Stromal cell of bone marrow (primary cell): ENCODE data around the gene CACNB4.
"Not testable (repeated sequence)": the region's sequence is repeated elsewhere in the genome, so short reads cannot be mapped to it uniquely, and the experiment has no call there.

Experiments used
- DNase-seq: peaks from one replicate; pipeline ENCODE4 v3.0.0-alpha.2; 2012; ENCODE audit warnings: low read depth

The CACNB4 gene

DNA sequence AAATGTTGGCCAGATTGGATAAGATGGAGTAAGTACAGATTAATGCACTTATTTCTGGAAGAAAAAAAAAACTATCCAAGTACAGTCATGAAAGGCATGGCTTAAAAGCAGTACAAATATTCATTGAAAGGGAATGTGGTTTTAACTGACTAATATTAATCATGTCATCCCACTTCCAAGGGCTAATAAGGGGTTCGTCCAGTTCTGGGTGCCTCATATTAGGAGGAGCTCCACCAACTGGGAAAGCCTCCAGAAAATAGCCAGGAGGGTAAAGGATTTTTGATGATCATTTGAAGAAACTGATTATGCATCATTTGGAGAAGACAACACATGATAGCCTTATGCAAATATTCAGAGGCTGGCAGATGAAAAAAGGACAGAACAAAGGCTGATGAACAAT lies 155.4 kb downstream of the CACNB4 start:
- no peak for DNase-seq

DNA sequence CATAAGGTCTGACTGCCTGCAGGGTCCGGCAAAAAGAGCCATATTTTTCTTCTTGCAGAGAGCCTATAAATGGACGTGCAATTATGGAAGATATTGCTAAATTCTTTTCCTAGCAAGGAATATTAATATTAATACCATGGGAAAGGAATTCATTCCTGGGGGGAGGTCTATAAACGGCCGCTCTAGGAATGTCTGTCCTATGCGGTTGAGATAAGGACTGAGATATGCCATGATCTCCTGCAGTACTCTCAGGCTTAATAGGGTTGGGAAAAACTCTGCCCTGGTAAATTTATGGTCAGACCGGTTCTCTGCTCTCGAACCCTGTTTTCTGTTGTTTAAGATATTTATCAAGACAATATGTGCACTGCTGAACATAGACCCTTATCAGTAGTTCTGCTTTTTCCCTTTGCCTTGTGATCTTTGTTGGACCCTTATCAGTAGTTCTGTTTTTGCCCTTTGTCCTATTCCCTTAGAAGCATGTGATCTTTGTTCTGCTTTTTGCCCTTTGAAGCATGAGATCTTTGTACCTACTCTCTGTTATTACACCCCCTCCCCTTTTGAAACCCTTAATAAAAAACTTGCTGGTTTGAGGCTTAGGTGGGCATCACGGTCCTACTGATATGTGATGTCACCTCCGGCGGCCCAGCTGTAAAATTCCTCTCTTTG lies 156.2 kb downstream of the CACNB4 start:
- not testable (repeated sequence) for DNase-seq

DNA sequence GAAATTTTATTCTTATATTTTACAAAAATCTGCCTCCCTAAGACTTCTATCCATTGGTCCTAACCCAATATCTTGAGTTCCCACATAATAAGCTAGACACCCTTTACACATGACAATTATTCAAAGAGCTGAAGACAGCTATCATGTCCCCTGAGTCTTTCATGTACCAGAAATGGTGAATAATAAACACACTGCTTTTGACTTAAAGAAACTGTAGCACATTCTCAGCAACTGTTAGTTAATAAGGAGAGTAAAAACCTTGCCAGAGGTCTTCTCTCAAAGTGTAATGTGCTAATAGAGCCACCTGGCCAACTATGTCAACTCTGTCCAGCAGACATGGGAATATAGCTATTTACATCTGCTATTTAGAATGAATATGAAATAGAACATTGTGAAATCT lies 160.9 kb downstream of the CACNB4 start:
- DNase-seq = no peak

DNA sequence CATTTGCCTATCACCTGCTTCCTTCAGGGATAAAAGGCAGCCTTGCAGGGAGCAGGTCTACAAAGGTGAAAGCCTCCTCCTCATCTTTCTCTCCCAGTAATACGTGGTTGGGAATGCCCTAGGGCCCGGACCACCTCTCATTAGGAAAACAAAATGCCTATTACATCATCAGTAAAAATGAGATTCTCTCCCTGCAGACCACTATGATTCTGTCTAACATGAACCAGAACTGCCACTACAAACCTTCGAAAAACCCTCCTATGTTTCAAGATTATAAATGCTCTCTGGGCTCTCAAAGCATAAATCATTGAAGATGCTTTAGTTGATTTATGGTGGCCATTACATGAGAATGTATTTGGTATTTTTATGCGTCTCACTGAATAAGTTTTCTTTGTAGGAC lies 162.2 kb downstream of the CACNB4 start:
- no peak for DNase-seq

DNA sequence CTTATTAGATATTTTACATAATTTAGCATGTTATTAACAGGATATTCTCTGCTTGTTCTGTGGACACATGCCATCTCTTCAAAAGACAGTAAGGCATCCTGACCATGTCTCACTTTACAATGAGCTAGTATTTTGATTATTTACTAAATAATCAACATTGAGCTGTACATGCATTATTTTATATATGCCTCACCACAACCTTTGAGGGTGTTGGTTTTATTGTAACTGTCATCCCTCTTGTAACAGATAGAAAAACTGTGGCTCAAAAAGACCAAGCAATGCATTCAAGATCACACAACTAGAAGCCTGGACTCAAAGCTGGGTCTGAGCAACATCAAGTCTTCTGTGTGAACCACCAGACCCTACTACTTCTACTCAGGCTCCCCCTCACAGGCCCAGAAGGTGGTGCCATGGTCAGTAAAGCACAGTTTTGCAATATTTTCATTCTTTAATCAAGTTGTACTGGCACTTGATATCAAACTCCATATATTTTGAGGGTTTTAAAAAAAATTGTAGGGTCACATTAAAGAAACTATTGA lies 165.5 kb downstream of the CACNB4 start:
- no peak for DNase-seq

DNA sequence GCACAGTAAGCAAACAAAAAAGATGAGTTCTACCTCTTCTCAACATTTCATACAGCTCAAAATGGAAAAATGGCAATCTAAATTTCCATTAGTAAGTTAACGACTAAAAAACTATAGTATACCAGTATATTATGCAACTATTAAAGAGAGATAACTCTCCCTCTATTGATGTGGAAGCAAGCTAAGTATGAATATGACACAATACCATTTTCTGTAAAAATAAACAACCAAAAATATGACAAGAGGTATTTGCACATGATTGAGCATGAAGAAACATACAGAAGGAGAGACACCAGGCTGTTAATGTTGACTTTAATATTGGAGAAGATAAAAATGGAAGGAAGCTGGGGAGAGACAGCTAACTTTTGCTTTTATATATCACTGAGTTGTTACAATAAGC lies 167.1 kb downstream of the CACNB4 start:
- no peak for DNase-seq

DNA sequence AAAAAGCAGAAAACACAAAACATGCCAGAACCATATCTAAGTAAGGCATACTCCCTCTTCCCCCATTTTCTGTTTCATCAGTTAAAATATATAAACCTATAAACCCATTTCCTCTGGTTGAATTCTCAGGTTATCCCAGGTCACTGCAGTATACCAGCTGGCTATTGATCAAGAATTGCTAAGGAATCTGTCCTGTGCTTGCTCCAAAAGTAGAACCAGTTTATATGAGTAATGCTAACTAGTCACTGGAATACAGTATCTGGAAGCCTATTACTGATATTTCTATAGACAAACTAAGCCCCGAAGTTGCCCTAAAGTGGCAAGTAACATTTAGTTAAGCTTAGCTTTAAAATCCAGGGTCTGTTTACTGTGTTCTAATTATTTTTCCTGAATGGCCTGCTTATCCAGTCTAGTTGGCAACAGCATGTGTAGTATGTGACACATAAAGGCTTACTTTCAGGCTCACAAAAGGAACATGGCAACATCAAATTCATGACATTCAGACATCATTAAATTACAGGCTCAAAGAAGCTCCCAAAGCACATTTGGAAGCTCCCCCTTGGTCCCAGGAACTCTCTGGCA lies 167.7 kb downstream of the CACNB4 start:
- DNase-seq = no peak

DNA sequence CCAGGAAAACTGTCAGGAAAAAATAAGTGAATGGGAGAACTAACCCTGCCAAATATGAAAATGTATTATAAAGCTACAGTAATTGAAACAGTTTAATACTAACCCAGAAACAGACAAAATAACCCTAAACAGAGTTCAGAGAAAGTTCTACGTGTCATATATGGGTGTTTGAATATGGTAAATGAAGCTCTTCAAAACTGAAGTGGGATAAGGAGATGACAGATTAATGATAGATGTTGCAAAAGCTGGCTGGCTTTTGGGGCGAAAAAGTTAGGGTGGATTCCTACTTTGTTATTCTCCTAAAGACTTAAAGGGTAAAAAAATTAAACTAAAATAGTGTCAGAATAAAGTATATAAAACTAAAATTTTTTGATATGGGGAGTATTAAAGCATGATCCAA lies 168.8 kb downstream of the CACNB4 start:
- no peak for DNase-seq

DNA sequence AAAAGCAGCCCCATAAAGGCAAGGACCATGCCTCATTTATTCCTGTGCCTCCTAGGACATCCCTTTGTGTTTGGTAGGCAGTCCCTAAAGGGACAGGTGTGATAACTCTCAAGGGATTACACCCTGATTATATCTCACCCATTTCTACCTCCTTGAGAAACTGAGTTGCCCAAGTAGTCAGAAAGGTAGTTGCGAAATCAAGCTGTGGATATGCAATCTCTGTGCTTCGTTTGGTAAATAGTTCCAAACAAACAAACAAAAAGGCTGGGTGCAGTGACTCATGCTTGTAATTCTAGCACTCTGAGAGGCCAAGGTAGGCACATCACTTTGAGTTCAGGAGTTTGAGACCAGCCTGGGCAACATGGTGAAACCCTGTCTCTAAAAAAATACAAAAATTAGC lies 170.5 kb downstream of the CACNB4 start:
- no peak for DNase-seq

DNA sequence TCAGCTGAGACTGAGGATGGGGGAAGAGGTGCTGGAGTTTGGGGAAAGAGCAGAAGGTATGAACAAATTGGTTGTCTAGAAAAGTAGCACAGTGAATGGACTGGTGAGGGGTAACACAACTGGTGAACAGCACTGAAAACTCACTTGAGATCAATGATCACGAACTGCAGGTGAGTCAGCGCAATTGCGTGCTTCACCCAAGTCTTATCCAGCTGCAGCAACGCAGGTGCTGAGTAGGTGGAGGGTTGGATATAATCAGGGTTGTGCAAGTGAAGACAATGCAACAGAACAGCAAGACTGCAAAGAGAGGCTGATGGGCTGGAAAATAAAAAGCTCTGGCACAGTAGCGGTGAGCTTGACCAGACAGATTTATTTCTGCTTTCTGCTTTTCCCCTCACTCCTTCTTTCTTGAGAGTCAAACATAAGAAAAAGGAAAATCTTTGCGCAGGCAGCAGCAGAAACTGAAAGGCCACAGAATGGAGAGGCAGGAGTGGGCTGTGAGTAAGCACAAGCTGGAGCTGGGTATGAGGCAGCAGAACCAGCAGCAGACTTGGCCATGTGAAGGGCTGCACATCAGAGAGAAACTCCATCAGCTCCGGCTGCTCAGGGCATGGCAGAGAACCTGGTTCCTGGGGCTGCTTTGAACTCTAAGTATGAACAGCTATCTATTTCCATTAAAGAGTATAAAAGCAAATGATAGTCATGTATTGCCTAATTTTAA lies 171.2 kb downstream of the CACNB4 start:
- no peak for DNase-seq

DNA sequence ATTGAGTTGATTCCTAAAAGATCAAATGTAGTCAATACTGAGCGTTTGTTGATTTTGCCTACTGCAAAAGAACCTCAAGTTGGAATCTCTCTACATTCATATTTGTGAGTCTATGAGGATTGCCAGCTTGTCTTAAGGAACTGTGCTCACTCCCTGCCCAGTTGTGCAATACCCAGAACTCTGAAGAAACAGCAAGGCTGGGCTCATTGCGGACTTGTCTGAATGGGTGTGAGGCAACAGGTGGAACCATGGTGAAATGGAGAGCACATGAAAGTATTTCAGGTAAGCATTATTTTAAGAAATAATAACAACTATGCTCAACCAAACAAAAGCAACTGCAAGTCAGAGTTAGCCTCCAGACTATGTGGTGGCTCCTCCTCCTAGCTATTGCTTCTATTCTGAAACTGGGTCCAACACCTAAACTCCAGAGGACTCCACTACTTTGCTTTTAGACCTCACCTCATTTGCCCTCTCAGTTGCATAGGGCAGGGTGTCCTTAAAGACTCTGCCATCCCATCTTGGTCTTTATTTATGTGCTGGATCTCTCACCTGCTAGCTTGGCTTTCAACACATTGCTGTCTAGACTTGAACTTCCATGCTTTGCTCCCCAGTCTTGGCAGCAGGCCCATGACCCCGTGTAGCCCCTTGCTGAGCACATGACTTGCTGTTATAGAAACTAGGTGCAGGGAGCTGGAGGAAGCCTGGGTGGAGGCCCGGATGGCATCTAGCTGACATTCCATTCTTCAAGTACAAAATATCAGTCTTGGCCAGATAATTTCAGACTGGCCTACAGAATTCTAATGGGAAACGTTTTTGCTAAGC lies 175.8 kb downstream of the CACNB4 start:
- no peak for DNase-seq

DNA sequence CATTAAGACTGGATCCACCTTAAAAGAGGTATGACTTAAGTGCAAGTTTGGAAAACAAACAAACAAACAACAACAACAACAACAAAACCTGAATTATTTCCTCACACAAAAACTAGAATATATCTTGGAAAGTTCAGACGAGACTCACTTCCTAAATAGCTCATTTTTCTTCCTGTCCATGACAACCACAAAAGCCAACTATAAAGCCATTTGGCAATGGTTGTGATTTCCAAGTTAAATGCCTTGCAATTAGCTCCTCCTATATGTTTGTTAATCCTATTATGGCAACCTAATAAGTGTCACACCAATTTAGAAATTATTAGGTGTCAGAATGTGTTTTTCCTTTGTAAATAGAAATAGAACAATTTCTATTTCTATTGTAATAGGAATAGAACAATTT lies 179.1 kb downstream of the CACNB4 start:
- DNase-seq = no peak

DNA sequence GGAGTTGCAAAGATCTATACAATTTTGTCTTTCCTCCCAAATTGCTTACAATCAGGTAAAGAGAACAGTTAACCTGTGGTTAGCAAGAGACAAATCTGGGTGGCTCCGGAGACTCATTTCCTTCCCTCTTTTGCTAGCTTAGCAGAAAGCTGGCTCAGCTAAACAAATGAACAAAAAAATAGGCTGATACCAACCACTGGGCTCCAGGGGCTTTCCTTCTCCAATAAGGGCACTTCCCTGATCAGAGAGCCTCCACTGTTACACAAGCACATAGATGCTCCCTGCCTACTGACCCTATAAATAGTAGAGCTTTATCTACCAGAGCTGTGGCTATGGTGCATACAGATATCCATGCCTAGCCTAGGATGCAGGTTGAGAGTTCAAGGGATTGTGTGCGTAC lies 180.5 kb downstream of the CACNB4 start:
- DNase-seq = no peak

DNA sequence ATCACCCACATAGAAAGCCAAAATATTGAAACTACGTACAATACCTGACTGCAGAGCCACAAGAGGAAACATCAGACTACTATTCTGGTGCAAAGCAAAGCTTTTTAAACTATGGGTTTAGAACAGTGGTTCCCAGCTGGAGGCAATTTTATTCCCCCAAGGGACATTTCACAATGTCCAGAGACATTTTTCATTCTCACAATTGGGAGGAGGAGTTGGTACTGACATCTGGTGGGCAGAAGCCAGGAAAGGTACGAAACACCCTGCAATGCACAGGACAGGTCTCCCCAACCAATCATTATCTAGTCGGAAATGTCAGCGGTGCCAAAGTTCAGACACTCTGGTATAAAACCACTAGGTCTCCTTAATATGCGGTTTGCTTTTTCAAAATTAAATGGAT lies 182.2 kb downstream of the CACNB4 start:
- no peak for DNase-seq

DNA sequence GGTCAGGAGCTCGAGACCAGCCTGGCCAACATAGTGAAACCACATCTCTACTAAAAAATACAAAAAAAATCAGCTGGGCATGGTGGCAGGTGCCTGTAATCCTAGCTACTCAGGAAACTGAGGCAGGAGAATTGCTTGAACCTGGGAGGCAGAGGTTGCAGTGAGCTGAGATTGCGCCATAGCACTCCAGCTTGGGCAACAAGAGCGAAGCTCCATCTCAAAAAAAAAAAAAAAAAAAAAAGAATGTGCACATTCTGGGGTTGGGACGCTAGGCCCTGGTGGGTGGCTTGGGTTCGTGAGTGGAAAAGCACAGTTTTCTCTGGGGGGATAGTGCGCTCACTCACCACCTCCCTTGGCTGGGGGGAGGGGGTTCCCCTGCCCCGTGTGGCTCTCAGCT lies 183.2 kb downstream of the CACNB4 start:
- DNase-seq = not testable (repeated sequence)

DNA sequence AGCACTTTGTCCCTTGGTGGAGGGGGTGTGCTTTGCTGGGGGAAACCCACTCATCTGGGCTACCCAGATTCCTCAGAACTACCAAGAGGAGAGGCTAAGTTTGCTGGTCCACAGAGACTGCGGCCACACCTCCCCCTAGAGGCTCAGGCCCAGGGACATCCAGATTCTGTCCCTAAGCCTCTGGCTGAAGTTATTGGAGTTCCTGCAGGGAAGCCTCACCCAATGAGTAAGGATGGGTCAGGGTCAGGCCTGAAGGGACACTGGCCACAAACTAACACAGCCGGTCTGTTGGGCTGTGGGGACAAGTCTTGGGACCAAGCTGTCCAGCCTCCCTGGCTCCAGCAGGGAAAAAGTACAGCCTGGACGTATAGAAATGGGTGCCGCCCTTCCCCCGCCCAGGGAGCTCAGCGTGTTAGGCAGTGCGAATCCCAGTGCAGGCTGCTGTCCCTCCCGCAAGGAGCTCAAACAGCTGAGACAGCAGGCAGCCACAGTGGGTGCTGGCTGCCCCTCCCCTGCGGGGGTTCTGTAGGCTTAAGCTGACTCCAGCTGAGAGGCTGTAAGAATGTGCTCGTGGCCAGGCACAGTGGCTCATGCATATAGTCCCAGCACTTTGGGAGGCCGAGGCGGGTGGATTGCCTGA lies 183.7 kb downstream of the CACNB4 start:
- no peak for DNase-seq

DNA sequence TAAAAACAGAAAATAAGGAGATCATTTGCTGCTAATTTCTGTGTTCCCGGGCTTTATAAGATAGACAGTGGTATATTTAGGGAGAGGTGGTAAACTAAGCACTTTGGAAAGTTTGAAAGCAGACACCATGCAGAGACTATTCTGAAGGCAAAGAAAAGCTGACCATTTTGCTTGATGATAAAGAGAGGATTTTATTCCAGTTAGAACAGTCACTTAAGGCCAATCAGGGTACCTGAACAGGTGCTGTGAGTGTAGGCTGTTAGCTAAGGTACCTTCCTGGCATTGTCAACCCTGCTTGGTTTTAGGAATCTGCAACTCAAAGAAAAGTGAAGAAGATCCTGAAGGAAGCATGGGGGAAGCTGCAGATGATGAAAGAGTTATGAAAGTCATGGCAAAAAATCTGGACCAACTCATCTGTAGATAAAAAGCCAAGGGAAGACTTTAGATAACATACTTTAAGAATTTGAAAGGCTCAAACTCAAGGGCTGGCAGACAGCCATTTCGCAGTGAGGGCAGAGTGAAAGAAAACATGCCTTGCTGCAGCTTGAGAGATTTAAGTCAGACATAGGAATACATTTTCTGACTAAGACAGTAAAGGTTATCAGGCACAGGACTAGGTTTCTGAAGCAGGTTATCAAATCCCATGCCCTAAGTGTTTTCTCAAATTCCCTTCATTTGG lies 190.5 kb downstream of the CACNB4 start:
- no peak for DNase-seq

DNA sequence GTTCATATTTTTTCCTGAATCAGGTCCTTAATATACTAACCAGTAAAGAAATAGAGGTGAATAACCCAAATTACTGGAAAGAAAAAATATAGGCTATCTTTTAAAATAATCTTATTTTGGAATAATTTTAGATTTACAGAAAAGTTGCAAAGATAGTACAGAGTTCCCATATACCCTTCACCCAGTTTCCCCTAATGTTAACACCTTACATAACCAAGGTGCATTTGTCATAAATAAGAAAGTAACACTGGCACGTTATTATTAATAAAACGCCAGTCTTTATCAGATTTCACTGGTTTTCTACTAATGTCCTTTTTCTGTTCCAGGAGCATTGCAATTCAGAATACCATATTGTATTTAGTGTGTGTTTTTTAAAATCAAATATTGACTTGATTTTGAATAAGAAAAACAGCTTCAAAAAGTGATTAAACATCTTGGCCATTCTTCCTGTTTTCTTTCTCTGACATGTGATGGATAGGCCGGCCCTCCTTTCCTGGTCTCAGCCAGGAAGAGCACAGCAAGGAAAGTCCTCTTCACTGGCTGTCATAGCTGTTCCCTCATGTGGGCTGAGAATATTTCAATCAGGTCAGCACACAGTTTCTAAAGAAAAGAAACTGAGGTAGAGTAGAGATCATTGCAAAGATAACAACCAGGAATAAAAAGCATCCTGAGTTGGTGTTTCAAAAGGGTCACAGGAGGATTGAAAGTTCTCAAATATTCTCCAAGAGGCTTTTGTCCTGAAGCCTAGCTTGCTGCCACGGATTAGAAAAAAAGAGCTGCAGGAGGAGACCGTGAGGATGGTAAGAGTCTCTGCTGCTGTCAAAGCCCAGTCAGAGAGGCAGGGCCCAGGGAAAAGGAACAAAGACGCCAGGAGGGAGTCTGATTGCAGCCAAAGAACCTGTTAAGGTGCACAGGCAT lies 191.3 kb downstream of the CACNB4 start:
- no peak for DNase-seq

DNA sequence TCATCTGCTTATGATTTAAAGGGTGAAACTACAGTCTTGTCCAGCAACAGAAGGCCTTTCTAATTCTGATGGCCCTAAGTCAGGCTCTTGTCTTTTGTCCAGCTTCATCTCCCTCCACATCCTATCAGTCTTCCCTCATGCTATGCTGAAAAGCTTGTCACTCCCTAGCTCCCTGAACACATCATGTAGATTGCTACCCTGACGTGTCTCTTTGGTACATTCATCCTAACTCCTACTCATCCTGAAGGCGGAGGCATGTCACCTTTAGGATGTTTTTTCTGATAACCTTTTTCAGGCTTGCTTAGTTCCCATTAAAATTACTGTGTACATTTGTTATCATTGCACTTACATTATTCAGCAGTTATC lies 192.2 kb downstream of the CACNB4 start:
- DNase-seq = no peak

DNA sequence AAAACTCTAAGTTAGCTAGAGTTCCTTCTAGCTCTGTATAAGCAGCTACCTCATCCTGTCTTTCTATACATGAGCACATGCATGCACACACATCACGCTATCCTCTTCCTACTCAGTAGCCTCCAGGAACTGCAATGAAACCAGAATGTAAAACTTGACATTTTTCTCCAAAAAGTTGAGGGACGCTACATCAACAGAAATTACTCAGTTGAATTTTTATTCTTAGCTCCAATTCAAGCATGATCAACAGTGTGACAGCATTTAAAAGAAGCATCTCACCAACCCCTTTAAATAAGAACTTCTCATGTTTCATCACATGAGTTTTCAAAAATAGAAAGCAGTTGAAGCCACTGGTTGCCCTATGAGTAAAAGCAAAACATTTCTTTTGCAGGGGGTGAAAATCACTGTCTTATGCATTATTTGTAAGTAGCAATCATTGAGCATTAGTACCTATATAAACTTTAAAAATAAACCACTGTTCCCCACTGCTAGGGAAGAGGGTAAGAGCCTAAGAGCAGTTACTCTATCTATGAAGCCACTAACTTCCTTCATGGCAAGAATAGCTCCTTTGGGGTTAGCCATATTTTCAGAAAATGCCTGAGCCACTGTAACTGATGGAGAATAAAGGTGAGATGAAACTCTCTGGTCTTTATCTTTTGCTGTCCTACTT lies 192.7 kb downstream of the CACNB4 start:
- DNase-seq = no peak
